Measurements from ENCODE around the gene SMPD3. TPM values are rescaled to one million over a fixed set of nuclear protein-coding genes. Genes with fewer than 3 reads are reported as not detected.

Gene SMPD3
- total and polyA plus RNA-seq, 9 of the 15 experiments (the other 6 are each of a cell fraction or from before 2014, with no cell fraction given) = 0.03 to 1.2 (median 0.18) TPM

- TF ChIP-seq NR2C2 (CRISPR knock-in tag; IDR thresholded peaks at IDR 0.05) (no peak), NR2C2 (tag; IDR thresholded peaks at IDR 0.05) (no peak), ZNF76 (CRISPR knock-in tag; IDR thresholded peaks at IDR 0.05; ENCODE audit: borderline replicate concordance) (no peak)
These were observed 3.4 kb upstream of the SMPD3 start (continued) for GRCh38 chr16:68451676-68452075.

- no peaks in the 10 kb centered on the region for H4K20me1 ChIP-seq (replicated peaks; ENCODE audit: control insufficient read depth, insufficient read depth, low read length)
- H3K9me3 ChIP-seq (replicated peaks; ENCODE audit: control insufficient read depth, insufficient read depth, low read depth, low read length) = no peaks in the 10 kb centered on the region
- H3K27ac ChIP-seq (ENCODE audit: extremely low read depth, low read depth, low read length) = no peak overlapping the region
- peaks cover 2 to 22% of the 10 kb centered on the region in 2 experiments; a peak in 2 of 5 replicates for H3K4me1 ChIP-seq (replicated peaks in 1 of 2; ENCODE audit: control insufficient read depth in 2 of 2, insufficient read depth in 2 of 2, low read length in 2 of 2)
- intact Hi-C loops (cut with micrococcal nuclease) (no loop called here), in situ Hi-C loops (cut with MboI) (no loop called here)
- FAIRE-seq (no peak), DNase-seq (ENCODE audit: extremely low read depth in 1 of 4, low spot score in 3 of 4) (no peak), ATAC-seq (no peak)
- WGBS (ENCODE audit: insufficient coverage, low coverage, missing lambda C conversion rate) = 3% methylated on average over 3 of the region's 3 CpGs
- no peaks in the 10 kb centered on the region for H3K79me2 ChIP-seq (ENCODE audit: control insufficient read depth, insufficient read depth, low read length)
- CTCF ChIA-PET (ENCODE audit: low intra/inter-chr PET ratio) = no interaction called here
- BruUV-seq (replicated peaks) = no TSS peak
- no peaks in the 10 kb centered on the region for H3K36me3 ChIP-seq (ENCODE audit: control insufficient read depth, insufficient read depth, low read length)
- H3K27me3 ChIP-seq (ENCODE audit: control insufficient read depth in 2 of 2, insufficient read depth in 2 of 2, low read length in 2 of 2) = 0 out of 5 replicates have a peak, but pooled peaks cover 0 to 5% of the 10 kb centered on the region in 2 experiments
- no peak overlapping the region for H2AFZ ChIP-seq (ENCODE audit: low read depth, low read length)
- no peaks in the 10 kb centered on the region for H3K9me1 ChIP-seq (ENCODE audit: control insufficient read depth, insufficient read depth, low read length)
- POLR2A ChIA-PET = no interaction called here
- H3K4me2 ChIP-seq (ENCODE audit: insufficient read depth, low read length) = no peak overlapping the region
- no peak overlapping the region for H3K9ac ChIP-seq (ENCODE audit: insufficient read depth in 1 of 2, low read depth in 2 of 2, low read length in 2 of 2)
- H3K4me3 ChIP-seq = no peak overlapping the region
- TF ChIP-seq CTCF (IDR thresholded peaks at IDR 0.05 in 2 of 3, conservative IDR thresholded peaks at IDR 0.05 in 1 of 3; ENCODE audit: insufficient read depth in 2 of 3, low read depth in 1 of 3, low read length in 3 of 3) (no peak), MGA (IDR thresholded peaks at IDR 0.05) (no peak)
These were observed 2.5 kb upstream of the SMPD3 start for GRCh38 chr16:68450741-68451255.
